ENCODE data around the gene STK25. TPM values are rescaled to one million over a fixed set of nuclear protein-coding genes. Genes with fewer than 3 reads are reported as not detected.
A peak's percentile ranks its signal among the peaks of the same experiment; 100 is the strongest.

Gene STK25
- total and polyA plus RNA-seq, 2 donors (not counting 1 experiment from before 2014, with no cell fraction given) = 168 to 197 TPM

DNA sequence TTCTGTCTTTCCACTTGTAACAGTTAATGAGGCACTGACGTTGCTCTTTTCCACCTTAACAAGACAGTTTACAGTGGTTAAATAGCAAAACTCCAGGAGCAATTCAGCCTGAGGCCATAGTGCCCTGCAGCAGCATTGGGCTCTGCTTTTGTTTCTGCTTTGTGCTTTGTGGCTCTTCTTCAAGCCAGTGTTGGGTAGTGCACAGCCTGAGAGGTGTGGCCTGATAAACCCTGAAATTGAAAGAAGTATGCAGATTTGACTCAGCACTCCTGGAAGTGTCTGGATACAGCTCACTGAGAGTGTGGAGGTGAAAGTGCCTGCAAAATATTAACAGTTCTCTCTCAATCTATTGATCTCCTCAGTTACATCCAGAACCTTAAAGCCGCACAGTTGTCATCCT is 63.0 kb downstream of the STK25 start:
- no peak overlapping the region for H3K4me3 ChIP-seq (replicated peaks in 1 of 4; ENCODE audit: control extremely low read depth in 1 of 4, insufficient read depth in 1 of 4, low read depth in 3 of 4, low read length in 4 of 4)
- H2AFZ ChIP-seq (ENCODE audit: low read length) = no peak overlapping the region
- H3K4me1 ChIP-seq (ENCODE audit: control insufficient read depth, extremely low read depth, insufficient read depth, low read length) = no peaks in the 10 kb centered on the region
- no peaks in the 10 kb centered on the region for H4K20me1 ChIP-seq (ENCODE audit: control insufficient read depth, extremely low read depth, insufficient read depth, low read length)
- H3K36me3 ChIP-seq (ENCODE audit: control insufficient read depth, insufficient read depth, low read length) = peaks cover 4% of the 10 kb centered on the region
- no peak overlapping the region for H3K9ac ChIP-seq (ENCODE audit: insufficient read depth, low read length)
- no peaks in the 10 kb centered on the region for H3K79me2 ChIP-seq (ENCODE audit: control insufficient read depth, insufficient read depth, low read length)
- no peak for DNase-seq (ENCODE audit: low read depth in 2 of 2)
- no peaks in the 10 kb centered on the region for H3K9me3 ChIP-seq (ENCODE audit: control insufficient read depth, insufficient read depth, low read depth, low read length)
- H3K27me3 ChIP-seq (ENCODE audit: control insufficient read depth, insufficient read depth, low read length) = no peaks in the 10 kb centered on the region
- TF ChIP-seq EZH2 (IDR thresholded peaks at IDR 0.05; ENCODE audit: low read length, missing control alignments) = no peak
- TF ChIP-seq, protein P1, sequence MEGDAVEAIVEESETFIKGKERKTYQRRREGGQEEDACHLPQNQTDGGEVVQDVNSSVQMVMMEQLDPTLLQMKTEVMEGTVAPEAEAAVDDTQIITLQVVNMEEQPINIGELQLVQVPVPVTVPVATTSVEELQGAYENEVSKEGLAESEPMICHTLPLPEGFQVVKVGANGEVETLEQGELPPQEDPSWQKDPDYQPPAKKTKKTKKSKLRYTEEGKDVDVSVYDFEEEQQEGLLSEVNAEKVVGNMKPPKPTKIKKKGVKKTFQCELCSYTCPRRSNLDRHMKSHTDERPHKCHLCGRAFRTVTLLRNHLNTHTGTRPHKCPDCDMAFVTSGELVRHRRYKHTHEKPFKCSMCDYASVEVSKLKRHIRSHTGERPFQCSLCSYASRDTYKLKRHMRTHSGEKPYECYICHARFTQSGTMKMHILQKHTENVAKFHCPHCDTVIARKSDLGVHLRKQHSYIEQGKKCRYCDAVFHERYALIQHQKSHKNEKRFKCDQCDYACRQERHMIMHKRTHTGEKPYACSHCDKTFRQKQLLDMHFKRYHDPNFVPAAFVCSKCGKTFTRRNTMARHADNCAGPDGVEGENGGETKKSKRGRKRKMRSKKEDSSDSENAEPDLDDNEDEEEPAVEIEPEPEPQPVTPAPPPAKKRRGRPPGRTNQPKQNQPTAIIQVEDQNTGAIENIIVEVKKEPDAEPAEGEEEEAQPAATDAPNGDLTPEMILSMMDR (conservative IDR thresholded peaks at IDR 0.05 in 1 of 2, IDR thresholded peaks at IDR 0.05 in 1 of 2; ENCODE audit: low read depth in 1 of 2, low read length in 2 of 2) = no peak
- no peak overlapping the region for H3K27ac ChIP-seq (ENCODE audit: insufficient read depth, low read length)
- H3K4me2 ChIP-seq (ENCODE audit: extremely low read depth, insufficient read depth, low read length) = no peak overlapping the region

DNA sequence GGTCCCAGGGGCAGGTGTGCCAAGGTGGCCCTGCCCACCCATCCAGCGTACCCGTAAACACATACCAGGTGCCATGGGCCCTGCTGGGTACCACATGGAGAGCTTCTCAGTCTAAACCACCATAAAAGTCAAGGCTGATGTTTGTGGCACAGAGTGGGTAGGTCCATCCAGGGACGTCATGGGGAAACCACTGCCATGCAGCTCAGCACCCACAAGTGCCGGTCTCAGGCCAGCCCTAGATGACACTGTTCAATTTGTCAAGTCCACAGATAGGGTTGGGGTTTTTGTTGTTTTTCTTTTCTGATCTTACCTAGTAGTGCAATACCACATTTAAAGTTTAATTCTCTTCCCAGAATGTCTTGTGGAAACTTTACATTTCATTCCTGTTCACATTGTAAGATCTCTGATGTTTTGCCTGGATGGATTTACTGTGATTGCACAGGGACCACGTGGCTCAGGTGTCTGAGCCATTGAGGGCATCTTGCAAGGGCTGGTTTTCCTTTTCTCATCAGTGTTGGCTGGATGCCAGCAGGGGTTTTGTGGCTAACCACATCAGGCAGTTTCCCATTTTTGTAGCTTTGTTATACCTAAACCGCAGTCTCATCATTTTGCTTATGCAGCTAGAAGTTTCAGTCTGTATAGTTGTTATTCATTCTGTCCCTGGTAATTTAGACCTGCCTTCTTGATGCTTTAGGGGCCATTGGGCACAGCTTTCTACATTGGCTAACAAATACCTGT is 64.7 kb downstream of the STK25 start:
- Histone ChIP-seq H2AFZ (ENCODE audit: low read length) (no peak overlapping the region), H3K27ac (ENCODE audit: insufficient read depth, low read length) (no peak overlapping the region), H3K9me3 (ENCODE audit: control insufficient read depth, insufficient read depth, low read depth, low read length) (no peaks in the 10 kb centered on the region), H4K20me1 (ENCODE audit: control insufficient read depth, extremely low read depth, insufficient read depth, low read length) (no peaks in the 10 kb centered on the region), H3K4me3 (replicated peaks in 1 of 4; ENCODE audit: control extremely low read depth in 1 of 4, insufficient read depth in 1 of 4, low read depth in 3 of 4, low read length in 4 of 4) (no peak overlapping the region), H3K4me2 (ENCODE audit: extremely low read depth, insufficient read depth, low read length) (no peak overlapping the region), H3K27me3 (ENCODE audit: control insufficient read depth, insufficient read depth, low read length) (no peaks in the 10 kb centered on the region), H3K79me2 (ENCODE audit: control insufficient read depth, insufficient read depth, low read length) (no peaks in the 10 kb centered on the region), H3K4me1 (ENCODE audit: control insufficient read depth, extremely low read depth, insufficient read depth, low read length) (no peaks in the 10 kb centered on the region), H3K9ac (ENCODE audit: insufficient read depth, low read length) (no peak overlapping the region), H3K36me3 (ENCODE audit: control insufficient read depth, insufficient read depth, low read length) (peaks cover 4% of the 10 kb centered on the region)
- DNase-seq (ENCODE audit: low read depth in 2 of 2) = peak; percentile 17 to 86
- TF ChIP-seq, protein P1 (conservative IDR thresholded peaks at IDR 0.05 in 1 of 2, IDR thresholded peaks at IDR 0.05 in 1 of 2; ENCODE audit: low read depth in 1 of 2, low read length in 2 of 2) = no peak
- no peak for TF ChIP-seq EZH2 (IDR thresholded peaks at IDR 0.05; ENCODE audit: low read length, missing control alignments)

Other genes with a start within 250 kb of the STK25 start
- 1,289 and 1,354 TPM in 2 replicates for gene HDLBP, start 192.9 kb downstream of the STK25 start, total RNA-seq
- gene HDLBP, start 192.9 kb downstream of the STK25 start, polyA plus RNA-seq = 626 and 639 TPM in 2 replicates
- 326 and 403 TPM in 2 replicates for gene SEPTIN2, start 192.7 kb downstream of the STK25 start, total RNA-seq
- 795 and 927 TPM in 2 replicates for gene SEPTIN2, start 192.7 kb downstream of the STK25 start, polyA plus RNA-seq
- gene FARP2, start 152.3 kb downstream of the STK25 start, total RNA-seq = 28.2 and 29.3 TPM in 2 replicates
- gene FARP2, start 152.3 kb downstream of the STK25 start, polyA plus RNA-seq = 31.7 and 41.0 TPM in 2 replicates
- gene BOK, start 50.2 kb upstream of the STK25 start, total RNA-seq = 38.5 and 42.4 TPM in 2 replicates
- gene BOK, start 50.2 kb upstream of the STK25 start, polyA plus RNA-seq = 14.8 and 21.2 TPM in 2 replicates
- gene THAP4, start 128.6 kb upstream of the STK25 start, total RNA-seq = 40.6 and 47.7 TPM in 2 replicates
- 19.3 and 27.7 TPM in 2 replicates for gene THAP4, start 128.6 kb upstream of the STK25 start, polyA plus RNA-seq
- gene ATG4B, start 129.1 kb upstream of the STK25 start, total RNA-seq = 30.0 and 45.1 TPM in 2 replicates
- 76.2 and 95.6 TPM in 2 replicates for gene ATG4B, start 129.1 kb upstream of the STK25 start, polyA plus RNA-seq
- gene DTYMK, start 178.2 kb upstream of the STK25 start, total RNA-seq = 15.2 and 25.3 TPM in 2 replicates
- 19.0 and 48.3 TPM in 2 replicates for gene DTYMK, start 178.2 kb upstream of the STK25 start, polyA plus RNA-seq
- 27.4 and 30.0 TPM in 2 replicates for gene ING5, start 193.5 kb upstream of the STK25 start, total RNA-seq
- gene ING5, start 193.5 kb upstream of the STK25 start, polyA plus RNA-seq = 15.3 and 17.4 TPM in 2 replicates
- gene D2HGDH, start 226.0 kb upstream of the STK25 start, total RNA-seq = 20.8 and 28.4 TPM in 2 replicates
- gene D2HGDH, start 226.0 kb upstream of the STK25 start, polyA plus RNA-seq = 4.8 and 5.7 TPM in 2 replicates

All from fibroblast of lung (primary cell).